CD4-positive, CD25-positive, alpha-beta regulatory T cell (primary cell): Measurements from ENCODE around the gene UST. TPM values are rescaled to one million over a fixed set of nuclear protein-coding genes. Genes with fewer than 3 reads are reported as not detected.

ENCODE experiments used
- ATAC-seq, 2 donors: fragments of 150-1000 bp; cut with Tn5 transposase; one replicate each; pipeline ENCODE4 v1.10.0; 2021; ENCODE audit warnings: low read depth in 2 of 2, moderate number of reproducible peaks in 2 of 2, moderate library complexity in 1 of 2
- DNase-seq, 3 donors: peaks; one replicate each; pipeline versions ENCODE4 v3.0.0 to v3.0.0-alpha.2; 2012 to 2022; ENCODE audit warnings: mixed read lengths in 1 of 3
- H3K27ac ChIP-seq: one replicate; pipeline ENCODE4 v1.7.0; 2013; ENCODE audit warnings: mild to moderate bottlenecking, low read length; ENCODE audit not compliant: insufficient read depth, poor library complexity, severe bottlenecking
- H3K27me3 ChIP-seq: one replicate; pipeline ENCODE4 v1.7.0; 2013; ENCODE audit warnings: low read length; ENCODE audit not compliant: control insufficient read depth, insufficient read depth
- H3K36me3 ChIP-seq: one replicate; pipeline ENCODE4 v1.7.0; 2013; ENCODE audit warnings: mild to moderate bottlenecking, low read length, moderate library complexity; ENCODE audit not compliant: control insufficient read depth, insufficient read depth
- H3K4me1 ChIP-seq: 2 replicates; pipeline ENCODE4 v1.7.0; 2013; ENCODE audit warnings: mild to moderate bottlenecking, low read length; ENCODE audit not compliant: insufficient read depth, control insufficient read depth, poor library complexity, severe bottlenecking
- H3K4me3 ChIP-seq: one replicate; pipeline ENCODE4 v1.7.0; 2013; ENCODE audit warnings: low read depth, mild to moderate bottlenecking, low read length, moderate library complexity
- H3K9me3 ChIP-seq, 2 experiments: 1 replicate in 1 of 2; 2 replicates in 1 of 2; pipeline ENCODE4 v1.7.0; 2013; ENCODE audit warnings: low read length in 2 of 2, mild to moderate bottlenecking in 1 of 2, moderate library complexity in 1 of 2; ENCODE audit not compliant: control insufficient read depth in 2 of 2
- H3K27ac Mint-ChIP-seq, 3 donors: one replicate each; pipeline ENCODE4 v1.8.0; 2020 to 2022; ENCODE audit warnings: mild to moderate bottlenecking in 3 of 3, mixed read lengths in 3 of 3, moderate library complexity in 2 of 3
- H3K27me3 Mint-ChIP-seq: one replicate; pipeline ENCODE4 v1.8.0; 2022; ENCODE audit warnings: mild to moderate bottlenecking, mixed read lengths
- H3K36me3 Mint-ChIP-seq: one replicate; pipeline ENCODE4 v1.8.0; 2020; ENCODE audit warnings: mixed read lengths
- H3K4me1 Mint-ChIP-seq, 4 donors: one replicate each; pipeline ENCODE4 v1.8.0; 2020 to 2022; ENCODE audit warnings: mixed read lengths in 4 of 4, mild to moderate bottlenecking in 1 of 4
- H3K4me3 Mint-ChIP-seq, 4 donors: one replicate each; pipeline ENCODE4 v1.8.0; 2020 to 2022; ENCODE audit warnings: mild to moderate bottlenecking in 4 of 4, mixed read lengths in 4 of 4, moderate library complexity in 3 of 4
- H3K9me3 Mint-ChIP-seq, 7 donors: one replicate each; pipeline ENCODE4 v1.8.0; 2020 to 2022; ENCODE audit warnings: mixed read lengths in 7 of 7, mild to moderate bottlenecking in 3 of 7, moderate library complexity in 2 of 7
- polyA plus RNA-seq, 4 donors: library from polyadenylated mRNA; unstranded; fragments of 300-500 nt; fragmentation: Illumina TruSeq; gene quantifications; one replicate each; pipeline ENCODE4 v1.2.3, GENCODE V29; 2021
- total RNA-seq: library from RNA; stranded (reverse); gene quantifications from one replicate; pipeline ENCODE4 v1.2.3, GENCODE V29; 2022

UST gene
- total and polyA plus RNA-seq, 5 donors from 2014 or later: 1.1 to 2.9 (median 2.5) TPM

DNA sequence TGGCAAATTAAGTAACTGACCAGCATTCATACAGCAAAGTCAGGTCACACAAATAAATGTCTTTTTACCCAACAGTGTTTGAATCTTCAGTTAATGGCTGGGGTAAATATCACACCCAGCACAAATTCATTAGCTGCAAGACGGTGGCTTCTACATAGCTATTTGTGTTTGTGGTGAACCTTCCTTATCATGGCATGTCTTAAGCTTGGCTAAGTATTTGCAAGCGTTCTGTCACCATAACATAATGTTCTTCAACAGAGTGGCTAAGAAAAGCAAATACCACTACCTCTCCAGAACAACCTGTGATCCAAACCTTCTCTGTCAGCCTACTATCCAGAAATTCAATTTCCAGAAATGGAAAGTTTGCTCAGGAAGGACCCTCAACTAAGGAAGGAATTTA lies 315.1 kb downstream of the UST start:
- peak overlapping the region in 1 of 4 donors; percentile 1 for H3K4me3 Mint-ChIP-seq
- H3K9me3 Mint-ChIP-seq: peaks cover 0 to 5% (median 0%) of the 10 kb centered on the region in 7 donors
- DNase-seq: no peak
- no peaks in the 10 kb centered on the region for H3K27me3 Mint-ChIP-seq
- no peaks in the 10 kb centered on the region for H3K36me3 ChIP-seq
- H3K36me3 Mint-ChIP-seq: no peaks in the 10 kb centered on the region
- peaks cover 32 to 67% (median 34%) of the 10 kb centered on the region in 4 donors for H3K4me1 Mint-ChIP-seq
- ATAC-seq: no peak
- no peak overlapping the region for H3K27ac Mint-ChIP-seq
- no peak overlapping the region for H3K27ac ChIP-seq
- peaks cover 50% of the 10 kb centered on the region for H3K4me1 ChIP-seq
- no peak overlapping the region for H3K4me3 ChIP-seq
- H3K9me3 ChIP-seq: no peaks in the 10 kb centered on the region
- H3K27me3 ChIP-seq: no peaks in the 10 kb centered on the region

DNA sequence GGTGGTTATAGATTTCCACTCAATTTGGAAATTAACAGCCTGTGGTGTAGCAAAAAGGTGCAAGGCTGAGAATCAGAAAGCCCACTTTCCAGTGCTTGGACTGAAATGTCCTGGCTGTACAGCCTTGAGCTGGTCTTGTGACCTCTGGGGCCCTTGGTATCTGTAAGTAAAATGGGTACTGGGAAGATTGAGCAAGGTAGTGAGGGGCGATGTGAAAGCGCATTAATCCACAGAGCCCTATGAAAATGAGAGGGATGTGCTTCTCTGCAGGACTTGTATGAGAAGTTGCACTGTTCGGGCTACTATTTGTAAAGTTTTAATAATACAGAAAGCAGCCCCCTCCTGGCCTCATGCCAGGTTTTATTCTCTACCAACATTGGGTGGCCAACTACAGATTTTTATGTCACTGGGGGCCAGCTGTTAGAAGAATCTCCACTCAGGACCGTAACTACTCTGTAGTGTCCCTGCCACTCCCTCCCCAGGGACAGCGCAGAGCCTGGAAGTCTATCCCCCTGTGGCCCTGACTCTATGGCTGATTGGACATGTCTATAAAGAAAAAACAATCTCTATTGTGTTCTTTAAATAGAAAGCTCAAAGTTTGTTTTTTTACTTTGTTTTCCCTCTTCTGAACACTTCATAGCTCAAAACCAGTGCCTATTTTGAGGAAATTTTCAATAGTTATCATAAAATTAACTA lies 316.0 kb downstream of the UST start:
- no peak overlapping the region for H3K4me3 Mint-ChIP-seq
- ATAC-seq (no peak), DNase-seq (no peak)
- no peaks in the 10 kb centered on the region for H3K9me3 ChIP-seq
- H3K27me3 ChIP-seq: no peaks in the 10 kb centered on the region
- peaks cover 0 to 5% (median 0%) of the 10 kb centered on the region in 7 donors for H3K9me3 Mint-ChIP-seq
- H3K4me1 ChIP-seq: peaks cover 52% of the 10 kb centered on the region
- no peak overlapping the region for H3K4me3 ChIP-seq
- H3K4me1 Mint-ChIP-seq: peaks cover 25 to 76% (median 34%) of the 10 kb centered on the region in 4 donors
- H3K36me3 Mint-ChIP-seq: no peaks in the 10 kb centered on the region
- no peak overlapping the region for H3K27ac ChIP-seq
- H3K27me3 Mint-ChIP-seq: no peaks in the 10 kb centered on the region
- peak overlapping the region in 2 of 3 donors; percentile 38 to 77 for H3K27ac Mint-ChIP-seq
- H3K36me3 ChIP-seq: no peaks in the 10 kb centered on the region

DNA sequence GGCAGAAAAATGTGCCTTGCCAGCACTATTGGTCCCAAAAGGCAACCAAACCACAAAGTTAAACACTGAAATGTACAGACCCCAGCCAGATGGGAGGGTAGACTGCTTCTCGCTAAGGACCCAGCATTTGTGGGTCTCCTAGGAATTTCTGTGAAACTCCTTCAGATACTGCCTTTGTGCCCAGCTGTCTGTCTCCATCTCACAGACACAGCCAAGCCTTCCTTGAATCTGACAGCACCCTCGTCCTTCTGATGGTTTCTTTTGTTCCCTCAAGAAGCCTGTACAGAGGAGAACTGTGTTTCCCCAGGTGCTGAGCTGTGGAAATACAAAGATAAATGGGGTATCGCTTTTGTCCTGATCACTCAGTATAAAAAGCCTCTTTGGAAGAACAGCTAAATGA lies 316.6 kb downstream of the UST start:
- Mint-ChIP-seq H3K9me3 (peaks cover 0 to 5% (median 0%) of the 10 kb centered on the region in 7 donors), H3K4me3 (no peak overlapping the region), H3K4me1 (peaks cover 24 to 75% (median 35%) of the 10 kb centered on the region in 4 donors), H3K27ac (peak overlapping the region in 1 of 3 donors; percentile 75), H3K27me3 (no peaks in the 10 kb centered on the region), H3K36me3 (no peaks in the 10 kb centered on the region)
- no peak overlapping the region for H3K27ac ChIP-seq
- H3K4me3 ChIP-seq: no peak overlapping the region
- H3K36me3 ChIP-seq: no peaks in the 10 kb centered on the region
- peaks cover 52% of the 10 kb centered on the region for H3K4me1 ChIP-seq
- no peaks in the 10 kb centered on the region for H3K27me3 ChIP-seq
- ATAC-seq: no peak
- no peaks in the 10 kb centered on the region for H3K9me3 ChIP-seq
- no peak for DNase-seq

DNA sequence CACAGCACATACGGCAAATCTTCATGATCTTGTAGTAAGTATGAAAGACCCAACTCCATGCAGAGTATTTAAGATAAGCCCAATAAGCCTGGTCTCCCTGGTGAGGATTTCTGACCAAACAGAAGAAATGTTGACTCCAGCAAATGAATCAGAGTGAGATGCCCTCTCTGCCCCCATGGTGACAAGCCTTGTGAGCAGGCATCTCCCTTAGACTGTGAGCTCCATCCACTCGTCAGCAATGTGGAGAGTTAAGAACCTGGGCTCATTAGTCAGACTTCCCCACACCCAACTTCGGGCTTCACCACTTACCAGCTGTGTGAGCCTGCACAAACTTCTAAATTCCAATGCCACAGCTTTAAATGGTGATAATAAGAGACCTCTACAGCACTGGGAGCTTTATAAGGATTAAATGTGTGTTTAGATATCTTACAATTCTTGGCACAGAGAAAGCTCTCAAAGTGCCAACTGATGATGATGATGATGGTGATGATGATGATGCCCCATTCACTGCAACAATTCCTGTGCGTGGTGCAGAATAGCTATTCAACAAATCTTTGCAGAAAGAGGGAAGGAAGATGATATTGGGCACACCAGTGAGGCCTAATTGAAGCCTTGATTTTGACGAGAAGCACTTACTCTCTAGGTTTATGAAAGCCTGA lies 317.3 kb downstream of the UST start:
- Histone ChIP-seq H3K9me3 (no peaks in the 10 kb centered on the region), H3K27me3 (no peaks in the 10 kb centered on the region), H3K36me3 (no peaks in the 10 kb centered on the region), H3K4me3 (no peak overlapping the region), H3K27ac (no peak overlapping the region), H3K4me1 (peaks cover 52% of the 10 kb centered on the region)
- H3K27ac Mint-ChIP-seq: peak overlapping the region; percentile 75 to 97 (median 91)
- no peaks in the 10 kb centered on the region for H3K27me3 Mint-ChIP-seq
- no peaks in the 10 kb centered on the region for H3K36me3 Mint-ChIP-seq
- DNase-seq (no peak), ATAC-seq (no peak)
- H3K4me1 Mint-ChIP-seq: peaks cover 24 to 71% (median 35%) of the 10 kb centered on the region in 4 donors
- H3K4me3 Mint-ChIP-seq: no peak overlapping the region
- H3K9me3 Mint-ChIP-seq: peaks cover 0 to 5% (median 0%) of the 10 kb centered on the region in 7 donors

DNA sequence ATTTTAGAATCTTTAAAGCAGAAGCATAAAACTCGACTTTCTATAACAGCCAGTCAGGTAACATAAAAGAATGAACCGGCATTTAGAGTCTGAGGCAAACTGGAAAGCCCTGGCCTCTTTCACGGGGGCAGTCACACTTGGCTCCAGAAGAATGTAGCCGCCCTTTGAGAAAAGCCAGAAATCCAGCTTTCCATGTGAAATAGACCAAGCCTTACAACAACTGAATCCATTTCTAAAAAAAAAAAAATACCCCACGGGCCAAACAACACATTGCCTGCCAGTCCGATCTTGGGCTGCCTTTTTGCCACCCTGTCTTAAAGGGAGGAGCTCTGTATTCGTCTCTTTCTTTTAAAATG lies 317.8 kb downstream of the UST start:
- H3K36me3 Mint-ChIP-seq: no peaks in the 10 kb centered on the region
- no peak for ATAC-seq
- Histone ChIP-seq H3K4me3 (no peak overlapping the region), H3K27me3 (no peaks in the 10 kb centered on the region), H3K4me1 (peaks cover 47% of the 10 kb centered on the region), H3K9me3 (no peaks in the 10 kb centered on the region), H3K27ac (no peak overlapping the region), H3K36me3 (no peaks in the 10 kb centered on the region)
- H3K4me3 Mint-ChIP-seq: no peak overlapping the region
- H3K4me1 Mint-ChIP-seq: peaks cover 23 to 69% (median 34%) of the 10 kb centered on the region in 4 donors
- no peaks in the 10 kb centered on the region for H3K27me3 Mint-ChIP-seq
- no peak for DNase-seq
- H3K9me3 Mint-ChIP-seq: peaks cover 0 to 5% (median 0%) of the 10 kb centered on the region in 7 donors
- peak overlapping the region; percentile 75 to 97 (median 91) for H3K27ac Mint-ChIP-seq

DNA sequence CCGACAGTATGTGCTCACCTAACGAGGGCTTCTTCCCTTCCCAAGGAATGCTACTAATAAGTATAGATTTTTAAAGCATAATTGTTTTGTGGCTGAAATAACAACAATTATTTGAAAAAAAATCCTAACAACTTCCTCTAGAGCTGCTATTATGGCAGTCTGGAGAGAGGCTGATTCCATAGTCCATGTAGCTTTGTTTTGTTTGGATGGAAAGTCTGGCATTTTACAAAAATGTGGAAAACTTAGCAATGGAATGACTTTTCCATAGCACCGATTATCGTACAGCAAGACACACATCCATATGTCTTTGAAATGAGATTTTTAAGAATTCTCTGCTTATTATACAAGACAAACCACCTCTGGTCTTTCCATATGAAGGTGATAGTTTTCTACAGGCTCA lies 318.3 kb downstream of the UST start:
- Mint-ChIP-seq H3K27me3 (no peaks in the 10 kb centered on the region), H3K27ac (peak overlapping the region; percentile 75 to 99 (median 97)), H3K4me3 (peak overlapping the region in 1 of 4 donors; percentile 55), H3K4me1 (peaks cover 18 to 64% (median 30%) of the 10 kb centered on the region in 4 donors), H3K36me3 (no peaks in the 10 kb centered on the region), H3K9me3 (peaks cover 0 to 5% (median 0%) of the 10 kb centered on the region in 7 donors)
- Histone ChIP-seq H3K4me3 (no peak overlapping the region), H3K4me1 (peaks cover 42% of the 10 kb centered on the region), H3K27me3 (no peaks in the 10 kb centered on the region), H3K36me3 (no peaks in the 10 kb centered on the region), H3K9me3 (no peaks in the 10 kb centered on the region), H3K27ac (no peak overlapping the region)
- DNase-seq (no peak), ATAC-seq (no peak)

DNA sequence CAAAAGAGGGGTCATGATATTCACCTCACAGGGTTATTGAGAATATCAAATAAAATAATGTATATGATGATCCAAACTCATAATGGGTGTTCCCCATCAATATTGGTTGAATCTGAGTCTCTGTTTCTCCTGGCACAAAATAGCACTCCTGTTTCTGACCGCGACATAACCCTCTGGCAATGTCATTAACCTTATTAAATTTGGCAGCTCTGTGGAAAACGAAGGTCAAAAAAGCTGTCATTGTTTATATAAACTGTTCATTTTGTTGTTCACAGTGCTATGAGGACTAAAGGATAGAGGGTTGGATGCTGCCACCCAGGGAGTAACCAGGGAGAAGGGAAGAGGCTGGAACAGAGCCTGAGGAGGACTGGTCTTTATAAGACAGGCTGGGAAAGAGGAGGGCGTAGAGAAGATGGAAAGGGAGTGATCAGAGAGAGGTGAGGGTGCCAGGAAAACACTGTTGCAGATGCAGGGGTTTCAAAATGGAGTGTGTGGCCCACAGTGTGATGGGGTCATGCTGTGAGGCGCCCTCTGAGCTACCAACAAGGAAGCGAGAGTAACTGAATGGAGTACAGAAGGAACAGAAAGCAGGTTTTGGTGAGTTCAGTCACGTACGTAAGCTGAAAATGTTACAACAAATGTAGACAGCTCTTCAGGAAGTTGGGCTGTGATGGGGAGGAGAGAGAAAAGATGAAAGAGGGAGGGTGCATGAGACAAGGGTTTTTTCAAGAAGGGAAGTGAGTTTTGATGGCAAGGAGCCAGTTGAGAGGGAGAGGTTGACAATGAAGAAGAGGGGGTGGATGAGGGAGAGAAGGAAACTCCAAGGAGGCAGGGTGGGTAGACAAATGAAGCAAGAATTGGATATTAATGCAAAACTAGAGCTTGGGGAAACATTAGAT lies 319.1 kb downstream of the UST start:
- no peaks in the 10 kb centered on the region for H3K27me3 ChIP-seq
- H3K4me1 Mint-ChIP-seq: peaks cover 18 to 56% (median 24%) of the 10 kb centered on the region in 4 donors
- H3K4me3 Mint-ChIP-seq: peak overlapping the region; percentile 55 to 82 (median 66)
- peaks cover 34% of the 10 kb centered on the region for H3K4me1 ChIP-seq
- H3K27me3 Mint-ChIP-seq: no peaks in the 10 kb centered on the region
- H3K4me3 ChIP-seq: peak overlapping the region; percentile 74
- no peaks in the 10 kb centered on the region for H3K36me3 ChIP-seq
- DNase-seq (peak; percentile 32 to 90 (median 79)), ATAC-seq (peak; percentile 95 to 96)
- H3K36me3 Mint-ChIP-seq: no peaks in the 10 kb centered on the region
- peak overlapping the region; percentile 90 to 99 (median 97) for H3K27ac Mint-ChIP-seq
- peak overlapping the region; percentile 77 for H3K27ac ChIP-seq
- H3K9me3 ChIP-seq: no peaks in the 10 kb centered on the region
- H3K9me3 Mint-ChIP-seq: peaks cover 0 to 5% (median 0%) of the 10 kb centered on the region in 7 donors
